Neuronal stem cell (in vitro differentiated cells): ENCODE data around the gene FOLR1.

ENCODE experiments used
- DNase-seq: peaks from one replicate; pipeline ENCODE4 v3.0.0-alpha.2; 2013; ENCODE audit warnings: low spot score
- H2AFZ ChIP-seq: one replicate; pipeline ENCODE4 v1.6.1; 2013; ENCODE audit warnings: mild to moderate bottlenecking, low read length, inconsistent platforms
- H2AK5ac ChIP-seq: 2 replicates; pipeline ENCODE4 v1.6.1; 2013; ENCODE audit warnings: low read depth, mild to moderate bottlenecking, inconsistent platforms, low read length, moderate library complexity, mixed read lengths
- H2BK120ac ChIP-seq: 2 replicates; pipeline ENCODE4 v1.6.1; 2013; ENCODE audit warnings: low read depth, mild to moderate bottlenecking, inconsistent platforms, low read length, moderate library complexity, mixed read lengths
- H2BK12ac ChIP-seq: one replicate; pipeline ENCODE4 v1.6.1; 2013; ENCODE audit warnings: low read length, inconsistent platforms
- H2BK15ac ChIP-seq: 2 replicates; pipeline ENCODE4 v1.6.1; 2013; ENCODE audit warnings: mild to moderate bottlenecking, low read length, inconsistent platforms, mixed read lengths
- H2BK5ac ChIP-seq: one replicate; pipeline ENCODE4 v1.6.1; 2013; ENCODE audit warnings: inconsistent platforms, mild to moderate bottlenecking, low read length, moderate library complexity
- H3K14ac ChIP-seq: one replicate; pipeline ENCODE4 v1.6.1; 2013; ENCODE audit warnings: low read length, inconsistent platforms
- H3K18ac ChIP-seq: 2 replicates; pipeline ENCODE4 v1.6.1; 2013; ENCODE audit warnings: low read length, inconsistent platforms
- H3K23ac ChIP-seq: 2 replicates; pipeline ENCODE4 v1.6.1; 2013; ENCODE audit warnings: low read depth, mild to moderate bottlenecking, mixed read lengths, low read length, inconsistent platforms; ENCODE audit not compliant: poor library complexity
- H3K27ac ChIP-seq: replicated peaks from 3 replicates; pipeline ENCODE4 v1.5.1; 2013; ENCODE audit warnings: low read length, inconsistent platforms
- H3K27me3 ChIP-seq, 3 experiments: 2 replicates each; pipeline ENCODE4 v1.6.1; 2013; ENCODE audit warnings: low read length in 3 of 3, mild to moderate bottlenecking in 2 of 3, inconsistent platforms in 1 of 3, low read depth in 1 of 3, mixed read lengths in 1 of 3, moderate library complexity in 1 of 3; ENCODE audit not compliant: control insufficient read depth in 3 of 3, insufficient read depth in 3 of 3
- H3K36me3 ChIP-seq, 2 donors: replicated peaks in 1 of 2; 2 replicates each; pipeline ENCODE4 v1.6.1; 2013; ENCODE audit warnings: low read length in 2 of 2; ENCODE audit not compliant: control insufficient read depth in 2 of 2, insufficient read depth in 2 of 2
- H3K4ac ChIP-seq: 2 replicates; pipeline ENCODE4 v1.6.1; 2013; ENCODE audit warnings: inconsistent platforms, mild to moderate bottlenecking, low read length, moderate library complexity
- H3K4me1 ChIP-seq, 2 donors: 1 replicate in 1 of 2; 2 replicates in 1 of 2; pipeline ENCODE4 v1.6.1; 2013; ENCODE audit warnings: low read length in 2 of 2, low read depth in 1 of 2; ENCODE audit not compliant: control insufficient read depth in 2 of 2, insufficient read depth in 1 of 2
- H3K4me2 ChIP-seq: one replicate; pipeline ENCODE4 v1.6.1; 2013; ENCODE audit warnings: mild to moderate bottlenecking, low read length, inconsistent platforms; ENCODE audit not compliant: insufficient read depth, poor library complexity, severe bottlenecking
- H3K4me3 ChIP-seq, 2 donors: 2 replicates each; pipeline ENCODE4 v1.5.1; 2013; ENCODE audit warnings: low read length in 2 of 2, mild to moderate bottlenecking in 2 of 2, inconsistent platforms in 1 of 2, moderate library complexity in 1 of 2
- H3K79me1 ChIP-seq: one replicate; pipeline ENCODE4 v1.6.1; 2013; ENCODE audit warnings: low read depth, mild to moderate bottlenecking, inconsistent platforms, low read length, moderate library complexity
- H3K9ac ChIP-seq: one replicate; pipeline ENCODE4 v1.6.1; 2013; ENCODE audit warnings: mild to moderate bottlenecking, low read depth, low read length, inconsistent platforms; ENCODE audit not compliant: poor library complexity
- H3K9me3 ChIP-seq, 2 donors: replicated peaks in 1 of 2; 2 replicates each; pipeline versions ENCODE3 to v1.6.1; 2013; ENCODE audit warnings: low read length in 2 of 2, mild to moderate bottlenecking in 2 of 2, inconsistent platforms in 1 of 2, low read depth in 1 of 2, mixed read lengths in 1 of 2, moderate library complexity in 1 of 2; ENCODE audit not compliant: control insufficient read depth in 2 of 2, insufficient read depth in 1 of 2
- H4K8ac ChIP-seq: one replicate; pipeline ENCODE4 v1.6.1; 2013; ENCODE audit warnings: low read depth, mild to moderate bottlenecking, inconsistent platforms, low read length, moderate library complexity
- H4K91ac ChIP-seq: one replicate; pipeline ENCODE4 v1.6.1; 2013; ENCODE audit warnings: low read length, low read depth, mild to moderate bottlenecking, inconsistent platforms; ENCODE audit not compliant: poor library complexity
- WGBS, 2 donors: extraction: QIAGEN DNeasy Blood & Tissue Kit; methylation state at CpG; one replicate each; pipeline ENCODE4 v1.1.7; 2013; ENCODE audit warnings: missing lambda C conversion rate in 2 of 2, mixed read lengths in 1 of 2; ENCODE audit not compliant: insufficient read length in 2 of 2, insufficient replicate concordance in 1 of 2; ENCODE audit errors: extremely low coverage in 2 of 2; 5-methylcytosine and 5-hydroxymethylcytosine counted together

Gene FOLR1

GRCh38 chr11:72231396-72232259 lies 39.7 kb downstream of the FOLR1 start:
- no peak overlapping the region for H4K91ac ChIP-seq
- no peak overlapping the region for H2BK120ac ChIP-seq
- no peak overlapping the region for H3K9ac ChIP-seq
- no peak for DNase-seq
- no peak overlapping the region for H2BK12ac ChIP-seq
- H3K14ac ChIP-seq, result no peak overlapping the region
- no peak overlapping the region for H4K8ac ChIP-seq
- H3K9me3 ChIP-seq, result no peaks in the 10 kb centered on the region
- H2AFZ ChIP-seq, result no peak overlapping the region
- no peak overlapping the region for H3K4me3 ChIP-seq
- no peak overlapping the region for H2BK15ac ChIP-seq
- peaks cover 71 to 100% of the 10 kb centered on the region in 2 donors for H3K36me3 ChIP-seq
- WGBS, 2 donors, result no CpG with 5 or more reads among the region's 9 CpGs
- no peak overlapping the region for H3K4me2 ChIP-seq
- H2AK5ac ChIP-seq, result no peak overlapping the region
- H3K27me3 ChIP-seq, result no peaks in the 10 kb centered on the region
- H3K4ac ChIP-seq, result no peak overlapping the region
- H3K18ac ChIP-seq, result no peak overlapping the region
- no peak overlapping the region for H3K27ac ChIP-seq
- H2BK5ac ChIP-seq, result no peak overlapping the region
- no peak overlapping the region for H3K23ac ChIP-seq
- peaks cover 7% of the 10 kb centered on the region for H3K79me1 ChIP-seq
- peaks cover 0 to 3% of the 10 kb centered on the region in 2 donors for H3K4me1 ChIP-seq

DNA sequence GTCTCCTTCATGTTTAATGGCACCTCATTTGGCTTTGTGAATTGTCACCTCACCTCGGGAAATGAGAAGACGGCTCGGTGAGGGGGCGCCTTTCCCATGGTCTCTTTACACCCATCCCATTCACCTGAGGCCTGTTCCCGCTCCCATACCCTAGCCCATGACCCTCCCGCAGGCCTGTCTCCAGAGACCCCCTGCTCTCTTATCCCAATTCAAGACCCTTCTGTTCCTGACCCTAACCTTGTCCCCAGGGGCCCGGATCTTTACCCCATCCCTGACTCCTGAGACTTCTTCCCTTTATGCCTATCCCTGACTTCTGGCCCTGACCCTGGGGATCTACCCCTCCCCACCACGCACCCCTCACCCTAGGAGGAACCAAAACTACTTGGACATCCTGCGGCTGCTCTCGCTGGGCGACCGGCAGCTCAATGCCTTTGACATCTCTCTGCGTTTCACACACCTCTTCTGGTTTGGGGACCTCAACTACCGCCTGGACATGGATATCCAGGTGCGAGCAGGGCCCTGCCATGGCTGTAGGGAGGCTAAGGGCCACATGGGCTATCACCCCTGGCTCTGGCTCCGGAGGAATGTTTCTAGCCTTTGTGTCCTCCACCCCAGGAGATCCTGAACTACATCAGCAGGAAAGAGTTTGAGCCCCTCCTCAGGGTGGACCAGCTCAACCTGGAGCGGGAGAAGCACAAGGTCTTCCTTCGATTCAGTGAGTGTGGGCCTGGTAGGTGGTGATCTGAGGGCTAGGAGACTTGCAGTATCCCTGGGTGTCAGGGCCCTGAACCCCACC lies 40.5 kb downstream of the FOLR1 start:
- Histone ChIP-seq H2BK15ac (no peak overlapping the region), H3K18ac (no peak overlapping the region), H3K4me3 (no peak overlapping the region), H2BK120ac (no peak overlapping the region), H3K4ac (no peak overlapping the region), H3K14ac (no peak overlapping the region), H3K9ac (no peak overlapping the region), H3K79me1 (peaks cover 7% of the 10 kb centered on the region), H3K23ac (no peak overlapping the region), H3K27me3 (no peaks in the 10 kb centered on the region), H3K4me1 (no peaks in the 10 kb centered on the region), H2AFZ (no peak overlapping the region), H2BK5ac (no peak overlapping the region), H3K9me3 (no peaks in the 10 kb centered on the region), H2AK5ac (no peak overlapping the region), H3K36me3 (peaks cover 74 to 100% of the 10 kb centered on the region in 2 donors), H2BK12ac (no peak overlapping the region), H4K8ac (no peak overlapping the region), H3K4me2 (no peak overlapping the region), H3K27ac (no peak overlapping the region), H4K91ac (no peak overlapping the region)
- no CpG with 5 or more reads among the region's 18 CpGs for WGBS, 2 donors
- DNase-seq, result no peak

DNA sequence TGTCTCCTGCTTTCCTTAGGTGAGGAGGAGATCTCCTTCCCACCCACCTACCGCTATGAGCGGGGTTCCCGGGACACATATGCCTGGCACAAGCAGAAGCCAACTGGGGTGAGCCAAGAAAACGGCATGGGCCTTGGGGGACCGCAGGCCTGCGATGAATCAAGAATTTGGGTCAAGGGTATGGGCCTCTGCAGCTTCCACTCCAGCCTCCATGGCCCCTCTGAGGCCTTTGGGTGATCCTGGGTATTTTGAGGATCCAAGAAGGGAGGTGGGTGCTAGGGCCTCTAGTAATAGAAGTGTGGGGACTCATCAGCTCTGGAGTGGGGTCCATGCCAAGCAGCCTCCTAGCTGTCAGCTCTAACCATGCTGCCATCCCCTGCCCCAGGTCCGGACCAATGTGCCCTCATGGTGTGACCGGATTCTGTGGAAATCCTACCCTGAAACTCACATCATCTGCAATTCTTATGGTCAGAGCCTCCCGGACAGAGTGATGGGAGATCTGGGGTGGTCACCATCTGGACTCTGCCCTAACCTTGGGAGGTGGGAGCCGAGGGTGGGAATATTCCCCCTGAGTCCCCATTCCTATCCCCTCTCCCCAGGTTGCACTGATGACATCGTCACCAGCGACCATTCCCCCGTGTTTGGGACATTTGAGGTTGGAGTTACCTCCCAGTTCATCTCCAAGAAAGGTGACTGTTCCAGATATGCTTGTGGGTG lies 41.3 kb downstream of the FOLR1 start:
- no CpG with 5 or more reads among the region's 13 CpGs for WGBS, 2 donors
- Histone ChIP-seq H3K9me3 (no peaks in the 10 kb centered on the region), H3K4me3 (no peak overlapping the region), H3K27me3 (peaks cover 0 to 2% (median 0%) of the 10 kb centered on the region in 3 experiments), H4K91ac (no peak overlapping the region), H3K4ac (no peak overlapping the region), H2BK12ac (no peak overlapping the region), H3K4me1 (peaks cover under 1 to 4% of the 10 kb centered on the region in 2 donors), H3K27ac (no peak overlapping the region), H2BK120ac (no peak overlapping the region), H3K14ac (no peak overlapping the region), H2BK15ac (no peak overlapping the region), H3K79me1 (peaks cover 4% of the 10 kb centered on the region), H3K18ac (no peak overlapping the region), H3K4me2 (no peak overlapping the region), H2AK5ac (no peak overlapping the region), H2BK5ac (no peak overlapping the region), H2AFZ (no peak overlapping the region), H4K8ac (no peak overlapping the region), H3K23ac (no peak overlapping the region), H3K9ac (no peak overlapping the region), H3K36me3 (peaks cover 76 to 100% of the 10 kb centered on the region in 2 donors)
- DNase-seq, result no peak
